UCSD-AML1 (cell line): ENCODE results near the gene MYO1H.
A peak's percentile ranks its signal among the peaks of the same experiment; 100 is the strongest.

Experiments
- DNase-seq: peaks from one replicate; lab custom pipeline; 2025; ENCODE audit not compliant: unreplicated experiment; lab: John Stamatoyannopoulos, UW

The MYO1H gene

GRCh38 chr12:109447482-109447881, 99.8 kb downstream of the MYO1H start:
- no peak for DNase-seq

GRCh38 chr12:109448272-109448671, 100.6 kb downstream of the MYO1H start:
- DNase-seq: no peak

DNA sequence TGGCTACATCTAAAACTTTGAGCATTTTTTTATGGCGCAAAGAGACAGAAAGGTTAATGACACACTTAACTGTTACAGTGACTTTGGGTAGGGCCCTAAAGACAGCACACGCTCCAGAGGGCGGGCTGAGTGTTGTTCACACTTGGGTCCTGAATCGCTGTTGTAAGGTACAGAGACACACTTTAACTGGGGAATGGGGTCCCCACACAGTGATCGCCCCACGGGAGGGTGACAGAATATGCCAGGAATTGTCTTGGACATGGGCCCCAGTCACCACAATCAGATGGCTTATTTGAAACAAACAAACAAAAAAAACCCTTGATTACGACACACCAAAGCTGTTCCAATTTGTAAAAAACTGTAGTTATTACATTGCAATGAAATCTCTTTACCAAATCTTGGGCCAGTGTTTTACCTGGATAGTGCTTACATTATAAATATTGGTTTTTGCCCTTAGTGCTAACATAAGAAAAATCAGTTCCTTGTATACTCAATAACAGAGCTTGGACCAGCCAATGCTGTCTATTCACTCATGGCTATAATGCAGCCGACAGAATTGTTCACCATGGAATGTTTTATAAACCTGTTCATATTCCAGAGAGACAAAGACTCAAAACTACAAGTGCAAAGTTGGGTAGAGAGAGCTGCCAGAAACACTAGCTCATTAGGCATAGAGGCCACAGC, 101.1 kb downstream of the MYO1H start:
- no peak for DNase-seq

- no peak for DNase-seq
Observed at GRCh38 chr12:109449845-109450532, 102.3 kb downstream of the MYO1H start.

GRCh38 chr12:109450980-109451379, 103.3 kb downstream of the MYO1H start:
- no peak for DNase-seq

- DNase-seq: no peak
Observed at GRCh38 chr12:109451400-109451799, 103.7 kb downstream of the MYO1H start.

GRCh38 chr12:109452489-109452888, 104.8 kb downstream of the MYO1H start:
- no peak for DNase-seq

DNA sequence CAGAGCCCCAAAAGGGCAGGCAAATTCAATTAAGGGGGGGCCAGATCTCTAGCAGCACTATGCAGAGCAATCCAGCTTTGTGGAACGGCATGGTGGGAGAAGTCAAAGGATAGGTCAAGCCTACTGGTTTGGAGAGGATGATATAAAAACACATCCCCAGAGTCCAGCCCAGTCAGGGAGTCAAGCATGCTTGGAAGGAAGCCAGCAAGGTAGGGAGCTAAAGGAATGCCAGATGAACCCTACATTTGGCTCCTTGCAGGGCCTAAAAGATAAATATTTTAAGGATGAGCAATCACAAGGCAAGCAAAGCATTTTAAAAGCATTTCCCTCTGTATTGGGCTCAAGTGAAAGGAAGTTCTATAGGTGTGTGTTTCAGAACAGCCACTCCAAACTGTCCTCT, 108.0 kb downstream of the MYO1H start:
- no peak for DNase-seq

DNA sequence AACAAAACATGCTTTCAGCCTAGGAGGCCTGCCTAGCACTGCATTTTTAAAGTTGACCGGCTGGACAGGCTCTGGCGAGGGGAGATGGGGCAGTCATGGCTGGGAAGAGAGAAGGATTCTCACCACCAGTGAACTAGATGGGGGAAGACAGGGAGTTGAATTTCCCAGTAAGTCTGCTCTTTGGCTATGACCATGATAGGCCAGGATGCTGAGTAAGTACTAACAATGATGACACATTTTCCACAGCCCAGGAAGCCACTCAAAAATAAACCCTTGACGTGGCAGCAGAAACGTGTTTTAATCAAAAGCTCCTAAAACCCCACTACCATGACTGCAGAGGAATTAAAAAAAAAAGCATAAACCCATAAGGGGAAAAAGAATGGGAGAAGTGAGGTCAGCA, 110.4 kb downstream of the MYO1H start:
- DNase-seq: no peak

GRCh38 chr12:109458771-109459208, 111.1 kb downstream of the MYO1H start:
- DNase-seq: no peak

GRCh38 chr12:109459247-109459646, 111.5 kb downstream of the MYO1H start:
- DNase-seq: no peak

DNA sequence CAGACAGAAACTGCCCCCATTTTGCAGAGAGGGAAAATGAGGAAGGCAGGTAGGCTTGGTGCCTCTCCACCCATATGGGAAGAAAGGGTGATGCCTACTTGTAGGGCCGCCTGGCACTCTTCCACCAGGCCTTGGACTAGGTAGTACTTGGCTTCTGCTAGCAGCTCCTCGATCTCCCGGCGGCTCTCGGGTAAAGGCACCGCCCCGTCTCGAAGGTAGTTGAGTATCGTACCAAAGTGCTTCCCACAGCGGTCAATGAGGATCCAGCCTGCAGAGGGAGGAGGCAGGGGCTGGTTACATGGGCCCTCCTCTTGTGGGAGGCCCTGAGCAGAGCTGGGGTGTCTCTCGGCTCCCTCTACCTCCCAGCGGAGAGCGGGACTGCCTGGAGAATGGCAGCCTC, 112.8 kb downstream of the MYO1H start:
- DNase-seq: no peak

DNA sequence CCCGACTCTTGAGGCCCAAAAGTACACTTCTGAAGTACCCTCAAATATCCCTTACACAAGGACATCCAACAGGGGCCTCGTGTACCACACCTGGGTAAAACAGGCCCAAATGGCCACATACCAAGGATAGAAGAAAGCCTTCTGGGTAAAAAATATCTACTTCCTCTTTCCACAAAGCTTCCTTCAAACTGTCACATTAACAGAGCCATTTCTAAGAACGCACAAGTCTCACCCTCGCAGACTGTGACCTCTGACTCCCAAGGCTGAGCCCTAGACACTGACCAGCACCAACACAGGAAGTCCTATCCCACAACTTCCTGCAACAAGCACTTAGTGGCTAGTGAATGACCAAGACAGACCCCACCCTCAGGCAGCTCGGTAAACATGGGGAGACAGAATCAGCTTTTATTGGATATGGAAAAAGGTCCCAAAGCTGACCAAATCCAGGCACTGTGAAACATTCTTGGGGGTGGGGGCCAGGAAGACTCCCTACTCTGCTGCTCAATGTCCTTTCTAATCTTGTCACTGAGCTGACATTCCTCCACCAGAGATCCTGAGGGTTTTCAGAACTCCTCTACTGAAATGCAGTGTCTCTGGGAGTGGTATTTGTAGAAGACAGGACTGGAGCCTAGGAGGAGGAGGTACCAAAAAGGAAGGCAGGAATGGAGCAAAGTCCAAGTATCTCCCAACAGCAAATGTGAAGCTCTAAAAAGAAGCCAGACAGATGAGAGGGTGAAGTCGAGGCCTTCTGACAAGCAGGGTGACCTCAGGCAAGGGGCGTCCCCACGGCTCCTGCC, 113.5 kb downstream of the MYO1H start:
- DNase-seq: peak; percentile 63

DNA sequence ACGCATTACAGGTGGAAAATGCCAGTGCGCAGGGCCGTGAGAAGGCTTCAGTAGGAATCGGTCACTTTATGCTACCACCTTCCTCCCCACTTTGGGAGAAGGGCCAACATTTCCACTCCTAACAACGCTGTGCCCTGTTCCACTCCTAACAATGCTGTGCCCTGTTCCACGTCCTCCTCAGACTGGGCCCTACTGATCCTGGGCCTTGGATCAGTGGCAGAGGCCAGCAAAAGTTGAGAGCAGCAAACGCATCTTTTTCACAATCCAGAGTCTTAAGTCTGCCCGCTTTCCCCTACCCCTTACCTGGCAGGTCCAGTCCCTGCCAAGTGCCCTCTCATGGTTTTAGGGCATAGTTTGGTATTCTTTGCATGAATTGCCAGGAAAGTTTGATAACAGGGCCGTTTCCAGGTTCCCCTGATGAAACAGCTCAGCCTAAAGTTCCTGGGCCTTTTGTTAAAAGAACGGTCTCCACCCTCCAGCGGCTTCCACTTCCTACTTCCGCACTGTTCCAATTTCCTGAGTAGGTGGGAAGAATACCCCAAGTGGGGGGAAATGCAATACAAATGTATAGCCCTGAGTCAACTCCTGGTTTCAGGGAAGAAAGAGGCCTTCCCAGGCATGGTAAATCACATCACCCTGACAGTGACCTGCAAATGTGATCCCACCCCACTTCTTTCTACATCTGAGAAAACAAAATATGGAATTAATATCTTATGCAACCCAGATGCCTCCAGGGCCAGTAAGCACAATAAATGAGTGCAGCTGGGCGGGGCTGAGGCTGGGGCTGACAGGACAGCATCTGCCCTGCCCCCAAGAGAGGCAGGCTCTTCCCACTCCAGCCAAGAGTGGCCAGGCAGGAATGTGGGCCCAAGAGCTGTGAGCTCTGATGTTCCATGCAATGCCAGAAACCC, 114.4 kb downstream of the MYO1H start:
- no peak for DNase-seq

GRCh38 chr12:109462868-109463692, 115.4 kb downstream of the MYO1H start:
- peak; percentile 46 for DNase-seq

DNA sequence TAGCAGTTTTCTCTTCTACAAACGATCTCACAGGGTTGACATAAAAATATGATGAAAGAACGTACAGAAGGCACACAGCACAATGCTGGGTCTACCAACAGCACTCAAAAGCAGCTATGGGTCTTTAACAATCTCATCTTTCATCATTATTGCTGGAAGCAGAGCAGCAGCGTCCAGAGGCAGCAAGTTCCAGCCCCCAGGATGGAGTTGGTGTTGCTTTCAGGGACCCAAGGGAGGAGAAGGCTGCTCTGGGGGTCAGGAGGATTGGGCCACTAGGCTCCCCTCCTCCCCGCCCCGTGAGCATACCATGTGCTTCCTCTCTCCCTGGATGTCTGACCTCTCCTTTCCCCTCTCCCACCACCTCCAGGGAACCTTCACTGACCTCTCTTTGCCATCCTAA, 116.1 kb downstream of the MYO1H start:
- no peak for DNase-seq

- DNase-seq: no peak
Observed at GRCh38 chr12:109464642-109465351, 117.1 kb downstream of the MYO1H start.

DNA sequence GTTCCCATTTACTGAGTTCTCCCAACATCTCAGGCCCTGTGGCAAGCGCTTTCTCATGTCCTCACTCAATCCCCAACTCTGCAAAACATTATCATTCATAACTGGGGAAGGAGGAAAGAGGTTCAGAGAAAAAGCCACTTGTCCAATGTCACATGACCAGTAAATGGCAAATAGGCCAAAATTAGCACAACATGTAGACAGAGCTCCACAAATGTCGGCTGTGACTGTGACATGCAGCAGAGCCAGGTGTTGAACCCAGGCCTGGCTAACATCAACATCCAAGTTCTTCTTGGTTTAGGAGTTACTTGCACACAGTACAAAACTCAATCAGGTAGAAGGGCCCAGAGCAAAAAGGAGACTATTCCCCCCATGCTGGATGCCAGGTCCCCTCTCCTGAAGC, 118.6 kb downstream of the MYO1H start:
- no peak for DNase-seq

DNA sequence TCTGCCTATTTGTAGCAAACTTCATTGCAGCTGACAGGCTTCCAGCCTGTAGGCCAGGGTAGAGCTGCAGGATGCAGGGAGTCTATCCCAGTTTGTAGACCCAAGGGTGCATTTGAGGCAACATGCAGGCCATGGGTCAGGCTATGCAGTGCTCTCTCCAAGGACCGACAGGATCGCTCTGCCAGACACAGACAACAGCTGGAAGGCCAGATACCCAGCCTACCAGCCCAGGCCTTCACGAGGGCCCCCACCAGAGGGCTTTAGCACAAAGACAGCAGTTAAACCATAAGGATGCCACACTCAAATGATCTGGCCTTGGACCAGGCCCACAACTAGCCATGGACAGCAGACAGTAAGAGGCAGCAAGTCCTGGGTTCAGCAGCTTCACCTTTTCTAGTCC, 119.1 kb downstream of the MYO1H start:
- DNase-seq: no peak
